Omental fat pad (tissue), 4 donors: ENCODE measurements around the gene LIMA1. TPM values are rescaled to one million over a fixed set of nuclear protein-coding genes. Genes with fewer than 3 reads are reported as not detected.

Source experiments
- ATAC-seq: fragments of 150-250 bp; one replicate; pipeline ENCODE4 v1.9.1; 2016; ENCODE audit warnings: mild to moderate bottlenecking, moderate library complexity; ENCODE audit not compliant: low FRiP score
- DNase-seq: peaks from one replicate; pipeline ENCODE4 v3.0.0-alpha.2; 2019; ENCODE audit warnings: low spot score
- CTCF ChIP-seq, 3 donors: fragments of 450-650 bp; IDR thresholded peaks; one replicate each; pipeline ENCODE4 v1.5.1; 2016 to 2017; ENCODE audit warnings: antibody characterized with exemption in 3 of 3, mild to moderate bottlenecking in 3 of 3, moderate library complexity in 2 of 3
- total RNA-seq, 4 donors: library from RNA; depleted of rRNA; stranded (reverse); fragments of >200 nt; gene quantifications; one replicate each; pipeline ENCODE4 v1.1.0, GENCODE V29; 2016

LIMA1 gene
- total RNA-seq, 4 donors from 2014 or later = 129 to 319 (median 176) TPM

- DNase-seq (no peak), ATAC-seq (no peak)
- TF ChIP-seq CTCF (IDR thresholded peaks at IDR 0.05) = no peak
These were observed 91.1 kb downstream of the LIMA1 start for GRCh38 chr12:50192236-50192635.

- no peak for TF ChIP-seq CTCF (IDR thresholded peaks at IDR 0.05)
- DNase-seq (no peak), ATAC-seq (no peak)
These were observed 92.5 kb downstream of the LIMA1 start for GRCh38 chr12:50190859-50191258.

GRCh38 chr12:50188875-50189575 is 94.3 kb downstream of the LIMA1 start:
- TF ChIP-seq CTCF (IDR thresholded peaks at IDR 0.05) = no peak
- no peak for ATAC-seq
- DNase-seq = no peak

GRCh38 chr12:50188241-50188781 is 95.0 kb downstream of the LIMA1 start:
- no peak for DNase-seq
- TF ChIP-seq CTCF (IDR thresholded peaks at IDR 0.05) = no peak
- peak; percentile 42 for ATAC-seq

- DNase-seq (no peak), ATAC-seq (peak; percentile 59)
- TF ChIP-seq CTCF (IDR thresholded peaks at IDR 0.05) = no peak
These were observed 96.0 kb downstream of the LIMA1 start for GRCh38 chr12:50187084-50187900.

- ATAC-seq = no peak
These were observed 96.6 kb downstream of the LIMA1 start for GRCh38 chr12:50186681-50187080.

More at GRCh38 chr12:50186681-50187080, 96.6 kb downstream of the LIMA1 start:
- no peak for DNase-seq
- TF ChIP-seq CTCF (IDR thresholded peaks at IDR 0.05) = no peak
